GM21737 (cell line): ENCODE results near the gene DOHH.
A peak's percentile ranks its signal among the peaks of the same experiment; 100 is the strongest.
"Not testable (repeated sequence)": the region's sequence is repeated elsewhere in the genome, so short reads cannot be mapped to it uniquely, and the experiment has no call there.

Experiments
- ATAC-seq: cut with Tn5 transposase; IDR thresholded peaks from one replicate; pipeline ENCODE4 v1.9.1; 2021; ENCODE audit warnings: mild to moderate bottlenecking, moderate library complexity; ENCODE audit not compliant: unreplicated experiment

The DOHH gene

DNA sequence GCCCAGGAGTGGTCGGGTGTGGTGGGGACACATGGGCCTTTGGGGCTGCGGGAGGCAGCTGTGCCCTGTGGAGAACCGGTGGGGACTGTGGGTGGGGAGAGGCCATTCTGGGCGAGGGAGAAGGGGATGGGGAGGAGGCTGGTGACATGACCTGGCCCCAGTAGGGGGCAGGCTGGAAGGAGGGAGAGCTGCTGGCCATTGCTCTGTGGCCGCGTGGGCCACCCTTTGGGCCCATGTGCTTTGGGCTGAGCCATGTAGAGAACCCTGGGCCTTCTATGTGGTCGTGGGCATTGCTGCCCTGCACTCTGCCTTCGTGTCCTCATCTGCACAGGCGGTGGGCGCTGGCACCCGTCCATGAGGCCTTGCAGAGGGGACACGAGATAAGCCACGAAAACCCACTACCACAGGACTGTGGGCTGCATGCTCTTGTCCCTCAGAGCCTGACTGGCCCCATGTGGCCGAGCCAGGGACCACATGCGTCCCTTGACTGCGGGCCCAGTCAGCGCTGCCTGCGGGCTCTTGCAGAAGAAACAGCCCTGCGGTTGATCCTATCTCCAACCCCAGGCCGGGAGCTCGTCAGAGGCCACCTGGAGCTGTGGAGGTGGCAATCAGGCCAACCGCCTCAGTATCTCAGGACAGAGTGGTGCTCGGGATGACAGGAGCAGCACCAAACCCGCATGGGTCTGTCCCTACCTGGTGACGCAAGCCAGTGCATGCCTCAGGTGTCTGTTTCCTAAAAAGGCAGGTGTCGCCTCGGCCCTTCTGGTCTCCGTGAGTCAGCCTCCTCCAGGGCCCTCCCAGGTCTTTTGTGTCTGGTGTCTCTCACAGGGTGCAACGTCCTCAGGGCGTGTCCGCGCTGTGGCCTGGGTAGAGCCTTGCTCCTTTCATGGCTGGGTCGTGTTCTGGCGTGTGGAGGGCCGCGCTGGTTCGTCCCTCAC, 20.0 kb upstream of the DOHH start:
- no peak for ATAC-seq

DNA sequence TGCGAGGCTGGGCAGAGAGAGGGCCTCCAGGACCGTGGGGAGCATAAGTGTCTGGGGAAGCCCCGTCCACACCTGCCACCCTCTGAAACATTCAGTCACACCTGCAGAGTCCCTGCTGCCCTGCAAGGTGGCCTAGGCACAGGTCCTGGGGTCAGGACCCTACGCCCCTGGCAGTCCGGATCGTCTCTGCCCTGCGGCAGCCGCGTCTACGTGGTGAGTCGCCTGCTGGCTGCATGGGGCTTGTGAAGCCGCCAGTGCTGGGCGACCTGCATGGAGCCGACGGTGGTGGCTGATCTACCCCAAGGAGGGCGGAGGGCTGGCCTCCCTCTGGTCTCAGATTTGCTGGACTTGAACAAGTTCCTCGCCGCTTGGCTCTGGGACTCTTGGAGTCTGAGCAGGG, 18.7 kb upstream of the DOHH start:
- no peak for ATAC-seq

DNA sequence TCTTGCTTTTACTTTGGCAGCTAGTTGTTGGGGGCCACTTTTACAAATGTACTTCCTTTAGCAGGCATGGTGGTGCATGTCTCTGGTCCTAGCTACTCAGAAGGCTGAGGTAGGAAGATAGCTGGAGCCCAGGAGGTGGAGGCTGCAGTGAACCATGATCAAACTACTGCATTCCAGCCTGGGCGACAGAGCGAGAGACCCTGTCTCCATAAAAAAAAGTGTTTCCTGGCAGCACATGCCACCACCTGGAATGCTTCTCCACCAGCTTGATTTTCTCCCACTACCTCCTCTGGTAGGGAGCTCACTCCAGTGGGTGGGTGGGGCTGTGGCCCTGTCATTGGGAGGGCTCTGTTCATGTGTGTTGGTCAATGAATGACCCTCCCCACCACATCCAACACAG, 18.2 kb upstream of the DOHH start:
- ATAC-seq = no peak

DNA sequence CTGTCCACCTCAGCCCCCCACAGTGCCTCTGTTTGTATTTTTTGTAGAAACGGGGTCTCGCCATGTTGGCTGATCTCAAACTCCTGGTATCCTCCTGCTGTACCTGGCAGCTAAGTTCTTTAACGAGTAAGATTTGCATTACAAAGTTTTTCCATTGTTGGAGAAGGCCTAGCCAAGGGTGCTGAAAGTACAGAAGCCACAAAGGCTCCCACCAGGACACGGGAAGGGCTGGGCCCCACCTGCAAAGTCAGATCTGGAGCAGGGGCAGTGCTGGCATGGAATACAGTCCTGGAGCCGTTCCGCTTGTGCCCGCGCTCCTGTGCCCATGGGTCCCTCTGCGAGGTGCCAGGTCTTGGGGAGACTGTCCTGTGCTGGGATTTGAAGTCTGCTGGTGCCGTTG, 17.8 kb upstream of the DOHH start:
- no peak for ATAC-seq

DNA sequence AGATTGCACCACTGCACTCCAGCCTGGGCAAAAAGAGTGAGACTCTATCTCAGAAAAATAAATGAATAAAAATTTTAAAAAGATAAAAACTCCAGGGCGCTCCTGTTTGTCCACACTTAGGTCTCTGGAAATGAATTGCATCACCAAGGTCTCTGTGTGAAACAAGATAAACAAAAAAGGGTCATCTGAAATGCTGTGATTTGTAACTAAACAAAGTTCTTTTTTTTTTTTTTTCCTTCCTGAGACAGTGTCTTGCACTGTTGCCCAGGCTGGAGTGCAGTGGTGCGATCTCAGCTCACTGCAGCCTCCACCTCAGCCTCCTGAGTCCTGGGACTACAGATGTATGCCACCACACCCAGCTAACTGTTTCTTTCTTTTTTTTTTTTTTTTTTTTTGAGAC, 17.2 kb upstream of the DOHH start:
- no peak for ATAC-seq

DNA sequence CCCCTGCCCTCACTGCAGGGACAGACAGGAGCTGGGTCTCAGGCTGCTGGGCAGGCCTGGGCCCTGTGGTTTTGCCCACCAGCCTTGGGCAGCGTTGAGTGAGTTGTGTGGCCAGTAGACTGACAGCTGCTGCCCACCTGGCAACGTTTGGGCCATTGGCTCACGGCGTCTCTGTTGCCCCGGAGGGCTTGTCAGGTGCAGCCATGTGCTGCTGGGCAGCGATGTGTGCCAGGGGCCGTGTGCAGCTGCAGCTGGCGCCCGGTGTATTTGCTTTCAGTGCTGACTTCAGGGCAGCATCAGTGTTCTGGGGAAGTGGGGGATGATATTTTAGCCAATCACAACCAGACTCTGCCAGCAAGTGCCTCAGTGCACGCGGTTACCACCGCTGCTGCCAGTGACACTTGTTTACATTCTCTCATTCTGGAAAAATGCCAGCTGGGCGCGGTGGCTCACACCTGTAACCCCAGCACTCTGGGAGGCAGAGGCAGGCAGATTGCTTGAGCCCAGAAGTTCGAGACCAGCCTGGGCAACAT, 16.3 kb upstream of the DOHH start:
- no peak for ATAC-seq

DNA sequence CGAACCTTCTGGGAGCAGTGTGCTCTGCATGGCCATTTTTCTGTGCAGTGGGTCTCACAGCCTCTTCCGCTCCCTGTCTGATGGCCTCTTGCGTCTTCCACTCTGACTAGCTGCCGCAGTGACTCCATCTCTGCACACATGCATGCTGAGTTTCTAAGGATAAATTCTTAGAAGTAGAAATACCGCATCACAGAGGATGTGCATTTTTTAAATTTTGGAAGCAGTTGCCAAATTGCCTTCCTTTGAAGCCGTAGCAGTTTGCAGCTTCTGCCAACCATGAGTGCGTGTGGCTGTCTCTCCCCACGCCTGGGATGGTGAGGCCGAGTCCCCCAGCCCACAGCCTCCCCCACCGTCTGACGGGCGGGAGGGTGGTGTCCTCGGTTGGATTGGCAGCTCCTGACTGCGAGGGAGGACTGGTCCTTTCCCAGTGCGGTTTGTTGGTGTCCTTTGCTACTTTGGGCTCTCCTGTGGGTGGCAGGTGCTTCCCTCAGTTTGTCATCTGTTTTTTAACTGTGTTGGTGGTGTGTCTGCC, 15.5 kb upstream of the DOHH start:
- no peak for ATAC-seq

DNA sequence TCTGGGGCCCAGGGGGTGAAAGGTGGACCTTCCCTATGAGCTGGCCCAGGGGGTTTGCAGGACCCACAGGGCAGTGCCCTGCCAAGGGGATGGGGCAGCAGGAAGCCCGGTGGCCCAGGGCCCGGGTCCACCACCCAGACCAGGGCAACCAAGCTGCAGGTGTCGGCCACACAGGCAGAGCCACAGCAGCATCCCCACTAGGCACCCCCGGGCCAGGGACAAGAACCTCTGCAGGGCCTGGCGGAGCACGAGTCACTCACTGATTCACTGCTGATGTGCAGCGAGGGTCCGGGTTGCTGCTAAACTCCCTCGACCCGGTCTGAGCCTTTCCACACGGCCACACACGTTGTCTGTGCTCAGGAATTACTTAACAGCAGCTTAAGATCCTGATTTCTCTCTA, 14.5 kb upstream of the DOHH start:
- ATAC-seq = no peak

DNA sequence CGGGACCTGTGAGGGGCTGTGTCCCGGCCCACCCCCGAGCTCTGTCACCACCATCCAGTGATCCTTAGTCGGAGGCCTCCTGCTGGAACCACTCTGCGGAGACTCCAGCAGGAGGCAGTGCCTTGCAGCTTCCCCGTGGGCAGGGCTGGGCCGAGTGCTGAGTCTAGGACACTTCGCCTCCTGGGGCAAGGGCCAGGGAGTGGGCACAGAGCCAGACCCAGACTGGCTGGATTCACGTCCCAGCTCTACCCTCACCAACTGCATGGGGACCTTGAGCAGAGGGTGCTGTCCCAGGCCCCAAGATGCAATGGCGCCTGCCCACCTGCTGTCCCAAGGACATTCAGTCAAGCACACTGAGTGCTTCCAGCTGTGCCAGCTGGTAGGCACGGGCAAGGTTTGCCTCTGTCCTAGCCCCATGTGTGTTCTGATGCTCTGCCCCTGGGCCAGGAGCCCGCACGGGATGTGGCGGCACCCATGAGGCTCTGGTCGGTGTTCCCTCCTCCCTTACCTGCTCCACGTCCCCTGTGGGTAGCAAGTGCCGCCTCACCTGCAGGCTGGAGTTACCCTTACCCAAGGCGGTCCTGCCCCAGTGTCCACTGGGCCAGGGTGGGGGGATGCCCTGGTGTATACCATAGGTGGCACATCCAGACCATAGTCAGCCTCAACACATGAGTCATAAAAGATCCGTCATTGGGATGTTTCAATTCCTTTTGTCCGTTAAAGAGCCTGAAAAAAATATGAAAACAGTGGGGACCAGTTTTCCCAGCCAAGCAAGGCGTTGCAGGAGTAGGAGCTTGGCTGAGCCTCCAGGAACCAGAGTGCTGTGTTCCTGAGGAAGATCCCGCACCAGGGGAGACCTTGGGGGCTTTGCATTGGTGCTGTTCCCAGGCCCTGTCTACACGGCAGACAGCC, 13.0 kb upstream of the DOHH start:
- ATAC-seq = no peak

DNA sequence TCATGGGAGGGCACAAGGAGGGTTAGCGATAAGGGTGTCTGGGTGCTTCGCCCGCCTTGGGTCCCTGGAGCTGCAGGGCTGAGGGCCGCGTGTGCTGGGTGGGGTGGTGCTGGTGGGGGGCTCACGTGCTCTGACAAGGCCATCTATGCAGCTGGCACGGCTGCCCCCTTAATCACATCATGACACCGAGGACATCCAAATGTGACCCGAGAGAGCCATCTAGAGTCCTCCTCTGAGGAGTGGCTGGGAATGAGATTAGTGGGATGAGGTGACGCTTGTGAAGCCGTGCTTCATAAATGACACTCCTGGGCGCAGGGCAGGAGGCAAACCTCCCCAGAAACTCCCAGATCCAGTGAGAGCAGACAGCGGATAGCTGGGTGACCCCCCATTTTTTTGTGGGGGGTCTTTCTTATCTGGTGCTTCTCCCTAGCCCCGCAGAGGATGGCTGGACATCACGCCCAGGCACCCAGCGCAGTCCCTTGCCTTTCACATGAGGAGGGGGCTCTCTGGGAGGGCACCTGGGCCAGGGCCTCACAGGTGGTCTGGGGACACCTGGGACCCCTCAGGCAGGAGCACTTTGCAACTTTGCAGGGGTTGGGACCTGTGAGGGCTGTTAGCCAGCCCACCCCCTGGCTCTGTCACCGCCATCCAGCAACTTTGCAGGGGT, 12.2 kb upstream of the DOHH start:
- no peak for ATAC-seq

DNA sequence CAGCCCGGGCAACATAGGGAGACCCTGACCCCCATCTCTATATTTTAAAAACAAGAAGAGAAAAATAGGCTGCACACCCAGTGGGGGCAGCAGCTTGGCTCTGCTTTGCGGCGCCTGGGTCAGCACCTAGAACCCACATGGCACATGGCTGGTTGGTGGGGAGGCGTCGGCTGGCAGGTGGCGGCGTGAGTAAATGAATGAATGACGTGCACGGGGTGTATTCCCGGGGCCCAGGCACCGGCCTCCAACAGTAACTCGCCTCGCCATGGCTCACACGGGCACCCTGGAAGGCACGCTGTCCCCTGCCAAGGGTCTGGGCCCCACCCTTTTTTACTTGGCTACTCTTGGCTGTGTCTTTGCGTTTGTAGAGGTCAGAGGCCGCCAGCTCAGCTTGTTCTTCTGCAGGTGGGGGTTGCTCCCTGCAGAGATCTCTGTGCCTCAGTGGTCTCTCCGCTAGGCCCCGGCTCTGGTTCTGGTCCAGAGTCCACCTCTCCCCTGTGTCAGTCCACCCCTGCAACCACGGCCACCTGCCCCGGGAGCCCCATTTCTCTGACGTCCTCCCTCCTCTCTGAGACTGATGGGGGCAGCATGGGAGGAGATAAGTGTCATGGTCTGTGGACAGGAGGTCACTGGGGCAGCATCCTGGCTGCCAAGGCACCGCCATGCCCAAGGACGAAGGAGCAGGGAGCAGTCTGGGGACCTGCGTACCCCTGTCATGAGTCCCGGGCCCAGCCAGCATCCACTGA, 11.2 kb upstream of the DOHH start:
- ATAC-seq = no peak

DNA sequence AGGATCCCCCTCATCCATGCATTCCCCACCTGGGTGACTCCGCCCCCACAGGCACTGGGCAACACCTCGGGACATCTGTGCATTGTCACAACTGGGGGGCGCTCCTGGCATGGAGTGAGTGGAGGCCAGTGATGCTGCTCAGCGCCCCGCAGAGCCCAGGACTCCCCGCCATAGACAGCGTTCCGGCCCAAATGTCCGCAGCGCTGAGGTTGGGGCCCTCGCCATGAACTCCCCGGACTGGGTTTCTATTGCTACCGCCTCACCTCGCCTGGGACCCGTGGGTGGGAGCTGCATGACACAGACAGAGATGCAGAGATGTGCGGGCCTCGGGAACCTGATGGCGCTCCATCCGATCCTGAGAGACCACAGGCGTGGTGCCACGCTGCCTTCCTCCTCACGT, 10.3 kb upstream of the DOHH start:
- ATAC-seq = no peak

DNA sequence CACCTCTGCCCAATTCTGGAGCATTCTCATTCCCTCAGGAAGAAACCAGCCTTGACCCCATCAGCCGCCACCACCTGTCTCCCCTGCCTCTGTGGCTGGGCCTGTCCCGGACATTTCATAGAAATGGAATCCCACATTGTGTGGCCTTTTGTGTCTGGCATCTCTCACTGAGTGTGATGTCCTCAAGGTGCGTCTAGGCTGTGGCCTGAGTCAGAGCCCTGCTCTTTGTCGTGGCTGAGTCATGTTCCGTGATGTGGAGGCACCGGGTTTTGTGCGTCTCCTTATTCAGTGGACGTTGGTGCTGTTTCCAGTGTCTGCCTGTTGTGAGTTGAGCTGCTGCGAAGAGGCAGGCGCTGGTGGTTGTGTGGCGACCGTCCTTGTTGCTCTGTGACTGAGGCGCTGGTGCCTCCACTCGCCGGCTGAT, 9.1 kb upstream of the DOHH start:
- ATAC-seq = no peak

DNA sequence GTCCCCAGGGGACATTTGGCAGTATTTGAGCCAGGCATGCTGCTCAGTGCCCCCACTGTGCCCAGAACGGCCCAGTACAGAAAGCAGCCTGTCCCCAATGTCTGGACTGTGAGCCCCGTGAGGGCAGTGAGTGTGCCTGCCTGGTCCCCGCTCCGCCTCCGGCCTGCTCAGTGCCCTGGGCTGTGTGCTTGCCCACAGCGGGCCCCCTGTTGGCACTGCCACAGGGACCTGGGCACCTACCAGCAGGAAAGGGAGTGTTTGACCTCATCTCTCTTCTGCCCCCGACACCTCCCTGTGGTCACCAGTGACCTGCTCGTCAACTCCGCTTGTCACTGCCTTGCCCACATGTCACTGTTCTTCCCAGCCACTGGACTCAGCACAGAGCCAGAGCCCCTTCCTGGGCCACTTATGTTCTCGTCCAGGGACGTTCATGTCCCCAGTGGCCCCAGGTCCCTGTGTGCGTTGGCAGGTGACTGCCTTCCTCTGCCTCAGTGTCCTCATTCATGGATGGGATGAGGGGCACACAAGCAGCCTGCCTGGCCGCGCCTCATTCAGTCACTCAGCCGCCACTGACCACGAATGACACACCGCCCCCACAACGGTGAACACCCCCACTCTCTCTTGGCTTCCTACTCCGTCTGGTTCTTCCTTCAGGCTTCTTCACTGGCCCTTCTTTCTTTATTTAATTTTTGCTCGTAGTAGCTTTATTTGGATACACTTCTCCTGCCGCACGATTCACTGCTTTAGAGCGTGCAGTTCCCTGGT, 8.5 kb upstream of the DOHH start:
- ATAC-seq = no peak

DNA sequence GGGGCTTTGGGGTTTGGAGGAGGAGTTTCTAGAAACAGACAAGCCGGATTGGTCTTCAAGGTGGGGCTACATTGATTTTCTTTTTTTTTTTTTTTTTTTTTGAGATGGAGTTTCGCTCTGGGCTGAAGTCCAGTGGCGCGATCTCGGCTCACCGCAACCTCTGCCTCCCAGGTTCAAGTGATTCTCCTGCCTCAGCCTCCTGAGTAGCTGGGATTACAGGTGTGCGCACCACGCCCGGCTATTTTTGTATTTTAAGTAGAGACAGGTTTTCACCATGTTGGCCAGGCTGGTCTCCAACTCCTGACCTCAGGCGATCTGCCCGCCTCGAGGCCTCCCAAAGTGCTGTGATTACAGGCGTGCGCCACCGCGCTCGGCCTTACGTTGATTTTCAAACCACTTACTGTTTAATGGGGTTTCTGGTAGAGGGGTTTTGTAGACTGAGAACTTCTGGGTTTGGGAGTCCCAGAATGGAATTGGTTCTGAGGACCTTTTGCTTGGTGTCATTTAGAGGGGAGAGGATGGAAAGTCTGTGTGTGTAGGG, 7.7 kb upstream of the DOHH start:
- not testable (repeated sequence) for ATAC-seq

DNA sequence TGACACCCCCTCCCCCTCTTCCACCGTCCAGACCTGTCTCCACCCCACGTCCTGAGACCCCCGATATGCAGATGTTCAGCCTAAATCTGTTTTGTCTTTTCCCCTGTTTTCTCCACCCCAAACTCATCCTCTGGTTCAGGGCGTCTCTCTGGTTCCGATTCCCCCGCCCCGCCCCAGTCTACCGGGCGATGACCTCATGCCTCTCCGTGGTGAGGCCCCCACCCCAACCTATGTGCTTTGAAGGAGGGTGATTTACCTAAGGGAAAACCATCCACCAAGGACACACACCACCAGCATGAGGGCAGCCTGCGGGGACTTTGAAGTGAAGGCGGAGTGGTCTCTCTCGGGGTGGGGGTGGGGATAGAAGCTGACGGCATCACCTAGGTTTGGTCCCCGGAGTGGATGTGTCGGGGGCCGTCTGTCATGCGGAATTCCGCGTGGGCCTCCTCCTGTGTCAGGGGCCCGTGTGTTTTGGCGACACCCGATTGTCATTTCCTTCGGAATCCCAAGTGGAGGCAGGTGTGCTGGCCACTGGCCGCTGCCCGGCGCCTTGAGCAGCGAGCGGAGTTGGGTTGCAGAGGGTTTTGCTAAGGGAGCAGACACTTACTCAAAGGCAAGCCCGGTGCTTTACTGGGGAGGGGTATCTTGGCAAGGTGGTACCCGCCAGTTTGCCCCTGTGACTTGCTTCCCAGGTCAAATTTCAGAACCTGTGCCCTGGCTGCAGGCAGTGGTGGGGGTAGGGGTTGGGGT, 7.1 kb upstream of the DOHH start:
- ATAC-seq = no peak

DNA sequence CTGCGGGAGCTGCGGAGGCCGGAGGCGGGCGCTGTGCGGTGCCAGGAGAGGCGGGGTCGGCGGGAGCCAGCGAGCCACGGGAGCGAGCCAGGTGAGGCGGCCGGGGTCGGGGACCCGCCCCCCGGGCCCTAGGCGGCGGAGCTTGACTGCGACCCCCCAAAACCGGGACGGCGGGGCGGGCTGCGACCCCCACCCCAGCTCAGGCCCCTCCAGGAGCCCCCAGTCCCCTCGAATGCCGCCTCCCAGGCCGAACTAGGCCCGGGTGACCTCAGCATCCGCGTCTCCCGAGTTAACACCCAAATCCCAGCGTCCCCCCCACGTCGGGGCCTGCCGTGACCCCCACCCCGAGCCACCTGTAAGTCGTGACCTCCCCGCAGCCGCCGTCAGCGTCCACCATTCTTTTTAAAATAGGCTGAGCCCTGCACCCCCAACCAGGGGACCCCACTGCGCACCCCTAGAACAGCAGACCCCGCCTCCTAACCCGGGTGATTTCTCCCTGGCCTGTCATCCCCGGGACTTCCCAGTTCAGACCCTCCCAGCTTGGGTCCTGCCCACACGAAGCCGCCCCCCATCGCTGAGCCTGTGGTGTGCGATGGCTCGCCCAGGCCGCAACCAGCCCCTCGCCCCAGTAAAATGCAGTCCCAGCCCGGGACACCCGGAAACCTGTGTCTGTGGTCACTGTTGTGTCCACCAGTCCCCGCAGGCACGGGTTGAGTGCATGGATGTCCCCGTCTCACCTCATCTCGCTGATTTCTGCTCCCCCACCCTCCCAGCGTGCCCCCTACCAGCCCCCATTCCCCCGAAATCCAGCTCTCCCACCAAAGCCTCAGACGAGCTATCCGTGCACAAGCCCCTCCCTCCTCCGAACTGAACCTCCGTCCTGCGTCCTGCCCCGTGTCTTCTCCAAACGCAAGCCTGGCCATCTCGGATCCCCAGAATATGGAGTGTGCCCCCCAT, 6.2 kb upstream of the DOHH start:
- peak; percentile 15 for ATAC-seq
